GM13976 (cell line): ENCODE measurements around the gene NCOA7.
A peak's percentile ranks its signal among the peaks of the same experiment; 100 is the strongest.

Experiments used
- DNase-seq: peaks from one replicate; pipeline ENCODE4 v3.0.0; 2012; ENCODE audit warnings: low spot score
- in situ Hi-C: fragments of 300-500 bp; cut with MboI; formaldehyde crosslinking; loops from one replicate; pipeline ENCODE4 v1.12.0; 2022; ENCODE audit warnings: low sequenced_read_pairs, mixed read lengths, inconsistent platforms; ENCODE audit not compliant: unreplicated experiment
- TF ChIP-seq, protein P1 (sequence below): IDR thresholded peaks from 2 replicates; pipeline ENCODE4 v1.5.1; 2012; ENCODE audit warnings: borderline replicate concordance, mild to moderate bottlenecking; ENCODE audit not compliant: insufficient read depth; ENCODE audit errors: extremely low read depth, missing control alignments, control extremely low read depth

The NCOA7 gene

DNA sequence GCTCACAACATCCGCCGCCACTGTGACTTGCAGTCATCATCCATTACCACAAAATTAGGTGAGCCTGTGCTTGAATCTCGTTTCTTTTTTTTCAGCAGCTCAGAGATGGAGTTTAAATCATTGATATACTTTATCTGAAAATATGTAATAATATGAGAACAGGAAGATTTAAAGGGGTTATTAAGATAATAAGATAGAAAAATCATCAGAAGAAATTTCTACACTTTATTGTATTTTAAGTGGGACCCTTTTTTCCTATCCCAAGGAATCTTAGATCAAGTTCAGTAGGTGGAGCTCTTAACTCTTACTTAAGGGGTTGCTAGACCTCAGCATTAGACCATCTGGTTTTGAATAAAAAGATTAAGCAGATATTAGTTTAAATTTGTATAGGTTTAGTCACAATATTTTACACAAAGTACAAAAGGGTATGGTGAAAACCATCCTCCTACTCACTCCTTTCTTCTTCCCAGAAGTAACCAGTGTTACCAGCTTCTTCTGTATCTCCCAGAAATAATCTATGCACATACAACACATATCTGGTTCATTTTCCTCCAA, 9.4 kb upstream of the NCOA7 start:
- in situ Hi-C loops, result no loop called here
- DNase-seq, result peak; percentile 42
- TF ChIP-seq, protein P1, sequence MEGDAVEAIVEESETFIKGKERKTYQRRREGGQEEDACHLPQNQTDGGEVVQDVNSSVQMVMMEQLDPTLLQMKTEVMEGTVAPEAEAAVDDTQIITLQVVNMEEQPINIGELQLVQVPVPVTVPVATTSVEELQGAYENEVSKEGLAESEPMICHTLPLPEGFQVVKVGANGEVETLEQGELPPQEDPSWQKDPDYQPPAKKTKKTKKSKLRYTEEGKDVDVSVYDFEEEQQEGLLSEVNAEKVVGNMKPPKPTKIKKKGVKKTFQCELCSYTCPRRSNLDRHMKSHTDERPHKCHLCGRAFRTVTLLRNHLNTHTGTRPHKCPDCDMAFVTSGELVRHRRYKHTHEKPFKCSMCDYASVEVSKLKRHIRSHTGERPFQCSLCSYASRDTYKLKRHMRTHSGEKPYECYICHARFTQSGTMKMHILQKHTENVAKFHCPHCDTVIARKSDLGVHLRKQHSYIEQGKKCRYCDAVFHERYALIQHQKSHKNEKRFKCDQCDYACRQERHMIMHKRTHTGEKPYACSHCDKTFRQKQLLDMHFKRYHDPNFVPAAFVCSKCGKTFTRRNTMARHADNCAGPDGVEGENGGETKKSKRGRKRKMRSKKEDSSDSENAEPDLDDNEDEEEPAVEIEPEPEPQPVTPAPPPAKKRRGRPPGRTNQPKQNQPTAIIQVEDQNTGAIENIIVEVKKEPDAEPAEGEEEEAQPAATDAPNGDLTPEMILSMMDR, result no peak

DNA sequence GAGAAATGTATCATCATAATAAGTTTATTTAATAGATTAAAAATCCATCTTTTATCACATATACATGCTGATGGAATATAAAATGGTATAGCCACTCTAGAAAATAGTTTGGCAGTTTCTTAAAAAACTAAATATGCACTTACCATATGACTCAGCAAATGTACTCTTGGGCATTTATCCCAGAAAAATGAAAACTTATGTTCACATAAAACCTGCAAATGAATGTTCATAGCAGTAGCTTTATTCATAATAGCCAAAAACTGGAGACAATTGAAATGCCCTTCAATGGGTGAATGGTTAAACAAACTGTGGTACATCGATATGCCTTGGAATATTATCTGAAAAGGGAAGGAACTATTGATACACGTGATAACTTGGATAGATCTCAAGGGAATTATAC, 6.4 kb upstream of the NCOA7 start:
- no peak for DNase-seq

DNA sequence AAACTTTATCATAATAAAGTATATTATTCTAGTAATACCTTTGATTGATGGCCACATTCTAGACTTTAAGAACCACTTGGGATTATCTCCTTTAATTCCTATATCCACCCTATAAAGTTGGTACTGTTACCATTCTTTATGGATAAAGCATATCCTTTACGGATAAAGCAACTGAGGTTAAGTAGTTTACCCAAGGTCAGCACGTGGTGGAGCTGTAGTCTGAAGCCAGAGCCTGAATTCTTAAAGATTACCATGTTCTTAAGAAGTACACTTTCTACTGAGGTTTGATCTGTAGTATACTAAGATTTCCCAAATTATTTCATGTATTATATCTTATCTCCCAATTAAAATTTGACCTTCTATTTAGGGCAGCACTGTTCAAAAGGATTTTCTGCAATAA, 3.0 kb upstream of the NCOA7 start:
- TF ChIP-seq, protein P1, result peak; percentile 14
- in situ Hi-C loops, result loop anchor here (5.0 kb wide), 1 partner anchor 170 kb away; the partner anchor contains the start of gene HINT3
- no peak for DNase-seq

More for the DNA sequence above, 6.4 kb upstream of the NCOA7 start:
- in situ Hi-C loops, result no loop called here
- TF ChIP-seq, protein P1, result no peak

DNA sequence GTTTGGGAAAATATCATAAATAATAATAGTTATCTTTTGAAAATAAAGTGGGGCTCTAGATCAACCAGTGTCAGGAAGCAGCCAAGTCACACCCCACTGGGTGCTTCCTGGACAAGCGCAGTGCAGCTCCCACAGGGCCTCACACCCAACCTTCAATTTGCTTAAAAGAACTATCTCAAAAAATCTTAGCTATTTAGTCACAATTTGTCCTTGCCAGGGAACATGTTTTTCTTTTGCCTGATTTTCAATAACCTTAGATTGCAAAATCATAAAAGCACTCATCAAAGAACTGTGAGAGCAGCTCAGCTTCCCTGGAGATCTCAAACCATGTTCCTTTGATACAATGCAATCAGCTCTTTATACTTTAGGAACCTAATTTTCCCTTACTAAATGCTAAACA, 1.6 kb upstream of the NCOA7 start:
- in situ Hi-C loops, result loop anchor here (5.0 kb wide), 1 partner anchor 168 kb away; the partner anchor contains the start of gene HINT3
- no peak for DNase-seq
- TF ChIP-seq, protein P1, result no peak

DNA sequence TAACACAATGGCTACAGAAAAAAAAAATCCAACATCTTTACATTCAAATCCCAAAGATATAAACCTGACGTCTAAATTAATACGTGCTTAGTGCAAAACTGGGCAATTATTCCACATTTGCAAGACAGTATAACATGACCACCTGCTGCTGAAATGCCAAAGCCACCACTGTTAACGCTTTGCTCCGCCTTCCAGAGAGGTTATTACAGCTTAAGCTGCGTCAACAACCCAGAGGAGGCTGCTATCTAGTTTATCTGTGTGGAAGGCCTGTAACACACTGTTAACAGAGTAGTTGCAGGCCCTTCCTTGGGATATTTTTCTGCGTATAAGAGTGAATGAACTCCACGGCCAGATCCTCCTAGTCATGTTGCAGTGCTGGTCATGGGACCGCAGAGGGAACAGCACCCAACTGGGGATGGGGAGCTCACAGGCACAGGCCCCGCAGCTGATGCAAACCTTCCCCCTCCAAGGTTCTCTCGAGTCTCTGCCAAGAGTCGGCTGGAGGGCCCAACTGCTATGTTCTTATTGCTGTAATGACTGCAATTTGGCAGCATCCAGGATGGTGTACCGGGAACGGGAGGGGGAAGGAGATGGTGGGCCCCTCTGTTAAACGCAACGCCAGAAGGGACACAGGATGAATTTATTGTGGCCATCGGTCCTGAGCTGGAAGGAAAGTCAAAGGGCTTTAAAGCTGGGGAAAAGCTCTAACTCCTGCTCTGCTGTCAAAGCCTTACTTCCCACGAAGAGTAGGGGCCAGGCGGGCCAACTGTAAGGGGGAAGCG, 993 bp upstream of the NCOA7 start:
- in situ Hi-C loops, result loop anchor here (5.0 kb wide), 1 partner anchor 168 kb away; the partner anchor contains the start of gene HINT3
- TF ChIP-seq, protein P1, result no peak
- DNase-seq, result peak; percentile 43

DNA sequence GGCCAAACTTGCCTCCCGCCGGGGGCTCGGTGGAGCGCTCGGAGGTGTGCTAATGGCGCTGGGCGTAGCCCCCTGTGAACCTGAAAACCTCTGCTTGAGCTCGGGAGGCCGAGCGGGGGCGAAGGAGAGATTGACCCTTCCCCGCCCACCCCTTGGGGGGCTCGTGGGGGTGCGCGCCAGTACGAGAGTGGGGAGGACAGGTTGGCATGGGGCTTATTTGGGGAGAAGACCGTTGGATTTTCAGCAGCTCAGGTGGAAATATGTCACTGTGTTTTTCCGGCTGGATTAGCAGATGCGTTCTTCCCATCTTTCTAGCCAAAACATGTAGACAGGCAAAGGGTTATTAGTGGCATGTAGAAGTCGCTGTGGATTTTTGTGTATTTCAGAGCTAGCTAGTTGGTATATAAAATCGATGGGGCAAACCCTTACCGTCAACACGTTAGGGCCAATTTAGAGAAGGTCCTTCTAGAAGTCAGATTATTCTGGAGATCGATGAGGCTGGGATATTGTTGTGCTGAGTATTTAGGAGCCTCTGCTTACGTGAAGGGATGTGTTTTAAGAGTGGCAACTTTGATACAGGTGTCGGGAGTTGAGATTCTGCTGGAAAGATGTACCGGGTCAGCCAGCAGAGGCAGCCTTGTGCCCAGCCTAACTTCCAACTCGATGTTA, 525 bp downstream of the NCOA7 start:
- DNase-seq, result peak; percentile 49
- TF ChIP-seq, protein P1, result peak; percentile 63
- in situ Hi-C loops, result no loop called here
